Upper lobe of left lung (tissue), 4 donors: Measurements from ENCODE around the gene CCNB1.

Experiments
- EP300 ChIP-seq, 4 donors: sonication (generic); formaldehyde crosslinking; IDR thresholded peaks; one replicate each; pipeline ENCODE4 v1.5.1; 2017; ENCODE audit warnings: antibody characterized with exemption in 4 of 4, control low read depth in 2 of 4
- POLR2A ChIP-seq, 4 donors: fragments of 450-650 bp; IDR thresholded peaks; one replicate each; pipeline ENCODE4 v1.5.1; 2016 to 2017; ENCODE audit warnings: antibody characterized with exemption in 4 of 4, mild to moderate bottlenecking in 2 of 4
- POLR2AphosphoS5 ChIP-seq, 2 donors: sonication (generic); formaldehyde crosslinking; IDR thresholded peaks; one replicate each; pipeline ENCODE4 v1.5.1; 2017; ENCODE audit warnings: antibody characterized with exemption in 2 of 2
- TF ChIP-seq, protein P1 (sequence below), 6 experiments: fragments of 450-650 bp in 4 of 6; fragments of 200-600 bp in 2 of 6; sonication (generic) in 2 of 6; IDR thresholded peaks; one replicate each; pipeline ENCODE4 v1.5.1; 2016 to 2019; ENCODE audit warnings: antibody characterized with exemption in 6 of 6

DNA sequence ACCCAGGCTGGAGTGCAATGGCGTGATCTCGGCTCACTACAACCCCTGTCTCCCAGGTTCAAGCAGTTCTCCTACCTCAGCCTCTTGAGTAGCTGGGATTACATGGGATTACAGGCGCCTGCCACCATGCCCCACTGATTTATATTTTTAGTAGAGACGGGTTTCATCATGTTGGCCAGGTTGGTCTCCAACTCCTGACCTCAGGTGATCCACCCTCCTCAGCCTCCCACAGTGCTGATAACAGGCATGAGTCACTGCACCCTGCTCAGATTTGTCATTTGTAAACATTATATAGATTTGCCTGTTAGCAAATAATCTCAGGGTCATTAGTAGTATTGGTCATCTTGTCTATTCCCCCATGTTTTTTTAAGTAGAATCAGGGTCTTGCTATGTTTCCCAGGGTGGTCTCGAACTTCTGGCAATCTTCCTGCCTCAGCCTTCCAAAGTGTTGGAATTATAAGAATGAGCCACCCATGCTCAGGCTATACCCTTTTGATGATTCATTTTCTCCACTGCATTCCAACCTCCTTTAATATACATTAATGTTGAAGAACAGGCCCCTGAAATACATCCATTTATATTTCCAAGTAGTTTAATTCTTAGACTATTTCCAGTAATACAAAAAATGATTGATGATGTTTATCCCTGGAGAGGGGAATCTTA is 39.7 kb downstream of the CCNB1 start:
- TF ChIP-seq EP300 (IDR thresholded peaks at IDR 0.05), result no peak
- TF ChIP-seq, protein P1, sequence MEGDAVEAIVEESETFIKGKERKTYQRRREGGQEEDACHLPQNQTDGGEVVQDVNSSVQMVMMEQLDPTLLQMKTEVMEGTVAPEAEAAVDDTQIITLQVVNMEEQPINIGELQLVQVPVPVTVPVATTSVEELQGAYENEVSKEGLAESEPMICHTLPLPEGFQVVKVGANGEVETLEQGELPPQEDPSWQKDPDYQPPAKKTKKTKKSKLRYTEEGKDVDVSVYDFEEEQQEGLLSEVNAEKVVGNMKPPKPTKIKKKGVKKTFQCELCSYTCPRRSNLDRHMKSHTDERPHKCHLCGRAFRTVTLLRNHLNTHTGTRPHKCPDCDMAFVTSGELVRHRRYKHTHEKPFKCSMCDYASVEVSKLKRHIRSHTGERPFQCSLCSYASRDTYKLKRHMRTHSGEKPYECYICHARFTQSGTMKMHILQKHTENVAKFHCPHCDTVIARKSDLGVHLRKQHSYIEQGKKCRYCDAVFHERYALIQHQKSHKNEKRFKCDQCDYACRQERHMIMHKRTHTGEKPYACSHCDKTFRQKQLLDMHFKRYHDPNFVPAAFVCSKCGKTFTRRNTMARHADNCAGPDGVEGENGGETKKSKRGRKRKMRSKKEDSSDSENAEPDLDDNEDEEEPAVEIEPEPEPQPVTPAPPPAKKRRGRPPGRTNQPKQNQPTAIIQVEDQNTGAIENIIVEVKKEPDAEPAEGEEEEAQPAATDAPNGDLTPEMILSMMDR (IDR thresholded peaks at IDR 0.05), result no peak
- no peak for TF ChIP-seq POLR2A (IDR thresholded peaks at IDR 0.05)
- no peak for TF ChIP-seq POLR2AphosphoS5 (IDR thresholded peaks at IDR 0.05)
